Dedifferentiated amniotic fluid mesenchymal stem cell (primary cell): ENCODE data around the gene P2RX6.
"Not testable (repeated sequence)": the region's sequence is repeated elsewhere in the genome, so short reads cannot be mapped to it uniquely, and the experiment has no call there.

Experiments used
- DNase-seq: peaks from one replicate; pipeline ENCODE4 v3.0.0-alpha.2; 2016; ENCODE audit errors: extremely low spot score

The P2RX6 gene

GRCh38 chr22:21014726-21015465, at the start of gene P2RX6:
Gene P2RX6, plus strand, starts transcription at chr22:21015165. Its CDS starts 10 bp downstream, at chr22:21015175.
- DNase-seq, result no peak

DNA sequence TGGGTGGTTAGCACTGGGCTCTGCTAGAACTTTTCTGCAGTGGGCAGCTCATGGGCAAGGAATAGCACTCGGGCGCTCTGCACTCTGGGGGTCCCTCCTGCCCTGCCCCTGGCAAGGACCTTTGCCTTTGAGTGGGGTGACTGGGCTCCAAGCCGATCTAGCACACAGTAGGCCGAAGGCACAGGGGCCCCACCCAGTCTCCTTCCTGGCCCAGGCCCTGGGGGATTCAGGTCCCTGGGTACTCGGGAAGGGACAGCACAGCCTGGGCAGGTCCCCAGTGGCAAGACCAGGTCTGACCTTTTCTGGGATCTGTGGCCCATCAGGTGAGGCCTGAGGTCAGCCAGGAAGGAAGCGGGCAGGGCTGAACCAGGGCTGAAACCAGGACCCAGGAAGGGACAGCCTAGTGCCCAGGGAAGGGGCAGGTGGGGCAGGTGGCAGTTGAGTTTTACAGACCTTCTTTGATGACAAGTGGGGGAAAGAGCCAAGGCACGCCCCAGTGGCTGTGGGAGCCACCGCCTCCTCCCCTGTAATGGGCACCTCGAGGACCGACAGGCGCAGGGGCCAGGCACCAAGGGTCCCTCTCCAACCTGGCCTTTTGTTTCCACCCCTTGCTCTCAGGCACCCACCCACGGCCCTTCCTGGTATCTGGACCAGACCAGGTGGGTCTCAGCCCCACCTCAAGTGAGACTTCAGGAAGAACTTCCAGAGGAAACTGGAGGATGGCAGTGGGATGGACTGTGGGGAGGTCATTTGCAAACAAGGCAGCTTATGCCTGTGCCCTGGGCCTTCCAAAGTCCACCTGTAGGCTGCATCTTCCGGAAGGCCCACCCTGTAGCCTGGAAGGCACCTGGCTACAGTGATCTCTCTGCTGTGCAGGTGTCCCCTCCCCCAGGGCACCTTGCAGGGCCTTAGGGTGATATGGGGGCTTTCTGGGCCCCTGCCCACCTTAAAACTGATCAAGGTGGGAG, 48.8 kb upstream of the P2RX6 start:
- DNase-seq, result no peak

- no peak for DNase-seq
Observed at GRCh38 chr22:20966883-20967696, 47.9 kb upstream of the P2RX6 start, which contains the start of gene AIFM3. Gene AIFM3, plus strand, starts transcription at chr22:20967255. Its CDS starts 690 bp downstream, at chr22:20967945.

DNA sequence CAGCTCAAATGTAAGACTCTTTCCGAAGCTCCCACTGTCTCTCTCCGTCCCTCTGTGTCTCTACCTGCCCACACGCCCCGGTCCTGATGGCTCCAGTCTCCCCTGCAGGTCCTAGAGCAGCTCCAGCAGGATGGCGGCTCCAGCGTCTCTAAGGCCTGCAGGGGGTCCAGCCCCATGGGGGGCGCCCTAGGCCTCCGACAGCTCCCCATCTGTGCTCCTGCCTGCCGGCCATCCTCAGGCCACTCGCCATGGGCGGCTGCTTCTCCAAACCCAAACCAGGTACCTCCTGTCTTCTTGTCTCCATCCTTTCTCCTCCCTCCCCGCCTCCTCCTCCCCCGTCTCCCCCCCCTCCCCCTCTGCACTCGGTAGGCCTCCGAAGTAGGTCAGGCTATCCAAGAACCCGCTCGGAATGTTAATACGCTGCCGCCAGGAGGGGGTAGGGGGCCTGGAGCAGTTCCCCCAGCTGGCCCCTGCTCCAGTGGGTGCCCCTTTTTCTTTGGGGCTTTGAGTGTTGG, 47.2 kb upstream of the P2RX6 start:
- DNase-seq, result no peak

- no peak for DNase-seq
Observed at GRCh38 chr22:20968281-20968977, 46.5 kb upstream of the P2RX6 start.

DNA sequence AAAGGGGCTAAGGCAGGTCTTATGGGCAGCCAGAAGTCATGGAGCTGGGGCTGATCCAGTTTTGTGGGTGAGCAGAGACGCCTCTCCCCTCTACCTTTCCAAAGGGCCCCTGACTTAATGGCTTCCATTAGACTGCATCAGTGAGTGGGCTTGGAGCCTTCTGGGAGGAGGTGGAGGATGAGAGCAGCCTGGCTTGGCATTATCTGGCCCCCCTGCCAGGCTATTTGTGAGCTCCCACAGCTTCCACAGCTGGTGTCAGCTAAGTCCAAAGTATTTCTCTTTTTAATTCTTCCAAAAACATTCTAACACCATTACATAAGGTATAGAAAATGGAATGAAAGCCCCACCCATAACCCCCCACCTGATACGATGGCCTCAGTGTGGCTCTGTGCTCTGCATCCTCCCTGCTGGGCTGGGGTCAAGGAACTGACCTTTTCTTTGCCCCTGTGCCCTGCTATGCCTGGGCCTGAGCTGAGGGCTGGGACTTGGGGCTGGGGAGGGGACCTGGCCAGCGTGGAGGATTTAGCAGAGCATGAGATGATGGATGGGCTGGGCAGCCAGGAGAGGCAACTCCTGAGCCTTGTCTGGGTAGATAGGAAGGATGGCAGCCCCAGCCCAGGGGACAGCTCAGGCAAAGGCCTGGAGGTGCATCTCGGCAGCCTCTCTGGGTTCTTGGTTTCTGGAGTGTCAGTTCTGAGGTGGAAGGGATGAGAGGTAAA, 43.9 kb upstream of the P2RX6 start:
- no peak for DNase-seq

GRCh38 chr22:20972014-20972694, 42.8 kb upstream of the P2RX6 start:
- DNase-seq, result not testable (repeated sequence)

DNA sequence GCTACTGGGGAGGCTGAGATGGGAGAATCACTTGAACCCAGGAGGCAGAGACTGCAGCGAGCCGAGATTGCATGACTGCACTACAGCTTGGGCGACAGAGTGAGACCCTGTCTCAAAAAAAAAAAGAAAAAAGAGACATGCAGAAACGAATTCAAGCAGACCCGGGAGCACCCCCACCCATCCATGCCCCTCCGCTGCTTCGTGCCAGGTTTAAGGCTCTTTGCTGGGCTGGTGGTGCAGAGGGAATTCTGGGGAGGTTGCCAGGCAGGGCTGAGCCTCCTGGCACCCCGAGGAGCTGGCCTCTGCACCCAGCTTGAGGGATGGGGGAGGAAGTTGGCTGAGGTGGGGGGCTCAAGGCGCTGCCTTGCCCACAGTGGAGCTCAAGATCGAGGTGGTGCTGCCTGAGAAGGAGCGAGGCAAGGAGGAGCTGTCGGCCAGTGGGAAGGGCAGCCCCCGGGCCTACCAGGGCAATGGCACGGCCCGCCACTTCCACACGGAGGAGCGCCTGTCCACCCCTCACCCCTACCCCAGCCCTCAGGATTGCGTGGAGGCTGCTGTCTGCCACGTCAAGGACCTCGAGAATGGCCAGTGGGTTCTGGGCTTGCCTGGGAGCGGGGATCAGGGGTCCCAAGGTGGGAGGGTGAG, 41.9 kb upstream of the P2RX6 start:
- DNase-seq, result no peak

GRCh38 chr22:20973634-20974286, 41.2 kb upstream of the P2RX6 start:
- DNase-seq, result no peak

GRCh38 chr22:20974336-20974955, 40.5 kb upstream of the P2RX6 start:
- no peak for DNase-seq

DNA sequence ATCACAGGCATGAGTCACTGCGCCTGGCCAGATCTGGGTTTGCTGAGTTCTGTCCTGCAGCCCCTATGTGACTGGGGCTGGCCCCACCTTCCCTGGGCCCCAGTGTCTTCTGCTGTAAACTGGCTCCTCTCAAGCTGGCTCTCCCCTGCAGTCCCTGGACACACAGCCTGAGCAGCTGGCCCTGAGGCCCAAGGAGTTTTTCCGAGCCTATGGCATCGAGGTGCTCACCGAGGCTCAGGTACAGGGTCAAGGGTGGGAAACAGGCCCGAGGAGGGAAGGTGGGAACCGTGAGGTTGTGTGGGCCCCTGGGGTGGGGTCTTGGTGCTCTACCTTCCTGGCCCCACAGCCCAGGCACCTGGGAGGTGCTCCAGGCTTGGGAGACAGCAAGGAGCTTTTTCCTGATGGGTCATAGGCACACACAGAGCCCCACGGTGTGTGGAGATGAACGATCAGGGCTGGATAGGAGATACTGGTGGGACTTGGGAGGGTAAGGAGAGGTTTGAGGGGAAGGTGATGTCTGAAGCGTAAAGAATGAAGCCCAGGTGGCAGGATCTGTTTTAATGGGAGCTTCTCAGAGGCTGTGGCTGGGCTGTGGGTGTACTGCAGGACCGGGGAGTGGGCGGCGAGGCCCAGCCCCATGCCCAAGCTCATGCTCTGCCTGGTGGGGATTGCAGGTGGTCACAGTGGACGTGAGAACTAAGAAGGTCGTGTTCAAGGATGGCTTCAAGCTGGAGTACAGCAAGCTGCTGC, 39.2 kb upstream of the P2RX6 start:
- DNase-seq, result no peak

GRCh38 chr22:20976291-20976877, 38.6 kb upstream of the P2RX6 start:
- DNase-seq, result no peak

DNA sequence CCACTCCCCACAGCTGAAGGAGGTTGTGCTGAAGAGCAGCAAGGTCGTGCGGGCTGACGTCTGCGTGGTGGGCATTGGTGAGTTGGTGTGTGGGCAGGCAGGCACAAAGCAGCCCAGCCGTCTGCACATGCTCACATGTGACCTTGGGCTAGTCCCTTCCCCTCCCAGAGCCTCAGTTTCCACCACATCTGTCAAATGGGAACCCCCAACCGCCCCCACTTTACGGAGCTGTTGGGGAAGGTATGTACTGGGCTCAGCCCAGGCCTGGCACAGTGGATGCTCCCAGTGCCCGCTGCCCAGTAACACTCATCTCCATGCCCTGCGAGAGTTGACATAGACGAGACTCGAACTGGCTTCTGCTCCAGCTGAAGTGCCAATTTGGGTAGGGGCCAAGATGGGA, 37.9 kb upstream of the P2RX6 start:
- DNase-seq, result no peak

- no peak for DNase-seq
Observed at GRCh38 chr22:20977516-20978170, 37.3 kb upstream of the P2RX6 start.

- DNase-seq, result no peak
Observed at GRCh38 chr22:20978419-20978818, 36.5 kb upstream of the P2RX6 start.

DNA sequence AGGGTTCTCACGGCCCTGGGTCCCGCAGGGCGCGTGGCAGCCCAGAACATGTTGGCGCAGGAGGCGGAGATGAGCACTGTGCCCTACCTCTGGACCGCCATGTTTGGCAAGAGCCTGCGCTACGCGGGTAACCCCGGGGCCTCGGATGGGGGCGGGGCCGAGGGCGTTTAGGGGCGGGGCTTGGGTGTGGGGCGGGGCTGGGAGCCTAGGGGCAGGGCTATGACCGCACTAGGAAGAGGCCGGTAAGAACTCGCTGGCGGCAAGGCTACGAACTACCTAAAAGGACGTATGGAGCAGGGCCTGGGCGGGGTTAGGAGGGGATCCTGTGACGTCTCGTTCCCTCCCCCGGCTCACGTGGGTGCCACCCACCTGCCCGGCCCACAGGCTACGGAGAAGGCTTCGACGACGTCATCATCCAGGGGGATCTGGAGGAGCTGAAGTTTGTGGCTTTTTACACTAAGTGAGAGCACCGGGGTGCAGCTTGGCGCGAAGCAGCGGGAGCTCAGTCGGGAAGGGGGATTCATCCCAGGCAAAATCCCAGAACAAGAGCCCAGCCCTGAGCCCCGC, 35.6 kb upstream of the P2RX6 start:
- DNase-seq, result no peak
